OCI-LY7 (cell line): ENCODE data around the gene CLCF1.

Experiments used
- EZH2phosphoT487 ChIP-seq: fragments of 200-600 bp; sonication (generic); IDR thresholded peaks from 2 replicates; pipeline ENCODE4 v1.6.1; 2018; ENCODE audit warnings: low read depth, borderline replicate concordance, mild to moderate bottlenecking, mixed run types, antibody characterized with exemption, low read length, moderate library complexity, mixed read lengths
- TF ChIP-seq, protein P1 (sequence below): fragments of 200-600 bp; sonication (generic); conservative IDR thresholded peaks from 2 replicates; pipeline ENCODE4 v1.5.1; 2014; ENCODE audit warnings: mild to moderate bottlenecking, antibody characterized with exemption, low read length, moderate library complexity, mixed read lengths

DNA sequence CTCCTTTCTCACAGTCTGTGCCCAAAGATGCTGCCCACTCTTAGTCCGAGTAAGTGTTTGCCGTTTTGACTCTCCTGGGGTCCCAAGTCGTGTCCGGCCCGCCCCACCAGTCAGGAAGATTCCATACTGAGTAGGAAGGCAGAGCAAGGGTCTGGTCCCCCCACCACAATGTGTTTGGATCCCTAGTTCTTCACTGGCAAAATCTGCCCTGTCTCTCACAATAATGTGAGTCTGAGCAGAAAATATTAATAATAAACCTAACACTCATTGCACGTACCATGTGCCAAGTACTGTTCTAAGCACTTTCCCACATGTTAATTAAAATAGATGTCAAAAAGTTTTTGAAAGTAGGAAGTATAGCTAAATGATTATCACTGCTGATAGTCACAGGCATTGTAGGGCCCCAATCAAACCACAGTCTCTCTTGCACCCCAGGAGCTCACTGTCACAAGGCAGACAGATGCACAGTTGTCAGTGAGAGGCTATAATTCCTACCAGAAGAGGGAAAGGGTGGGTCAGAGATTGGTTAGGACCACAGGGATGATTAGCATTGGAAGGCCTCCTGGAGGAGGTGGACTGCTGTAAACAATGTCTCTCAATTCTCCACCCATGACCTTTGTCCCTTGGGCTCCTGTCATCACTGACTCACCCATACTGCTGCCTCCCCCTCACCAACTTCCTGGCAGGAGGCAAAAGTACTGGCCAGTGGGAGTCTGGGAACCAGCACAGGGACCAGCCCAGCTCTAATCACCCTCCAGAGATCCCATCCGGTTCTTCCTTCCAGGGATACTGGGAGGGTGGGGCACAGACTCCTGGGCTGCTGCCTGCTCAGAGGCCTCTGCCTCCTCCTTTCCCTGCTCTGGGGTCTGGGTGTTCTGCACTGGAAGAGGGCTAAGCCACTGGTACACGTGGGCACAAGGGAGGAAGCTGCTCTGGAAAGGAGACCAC lies 19.0 kb downstream of the CLCF1 start:
- TF ChIP-seq, protein P1, sequence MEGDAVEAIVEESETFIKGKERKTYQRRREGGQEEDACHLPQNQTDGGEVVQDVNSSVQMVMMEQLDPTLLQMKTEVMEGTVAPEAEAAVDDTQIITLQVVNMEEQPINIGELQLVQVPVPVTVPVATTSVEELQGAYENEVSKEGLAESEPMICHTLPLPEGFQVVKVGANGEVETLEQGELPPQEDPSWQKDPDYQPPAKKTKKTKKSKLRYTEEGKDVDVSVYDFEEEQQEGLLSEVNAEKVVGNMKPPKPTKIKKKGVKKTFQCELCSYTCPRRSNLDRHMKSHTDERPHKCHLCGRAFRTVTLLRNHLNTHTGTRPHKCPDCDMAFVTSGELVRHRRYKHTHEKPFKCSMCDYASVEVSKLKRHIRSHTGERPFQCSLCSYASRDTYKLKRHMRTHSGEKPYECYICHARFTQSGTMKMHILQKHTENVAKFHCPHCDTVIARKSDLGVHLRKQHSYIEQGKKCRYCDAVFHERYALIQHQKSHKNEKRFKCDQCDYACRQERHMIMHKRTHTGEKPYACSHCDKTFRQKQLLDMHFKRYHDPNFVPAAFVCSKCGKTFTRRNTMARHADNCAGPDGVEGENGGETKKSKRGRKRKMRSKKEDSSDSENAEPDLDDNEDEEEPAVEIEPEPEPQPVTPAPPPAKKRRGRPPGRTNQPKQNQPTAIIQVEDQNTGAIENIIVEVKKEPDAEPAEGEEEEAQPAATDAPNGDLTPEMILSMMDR: no peak
- TF ChIP-seq EZH2phosphoT487: no peak
